MM.1S (cell line): Measurements from ENCODE around the gene RPTOR.

Source experiments
- EZH2 ChIP-seq: fragments of 300-600 bp; sonication (generic); optimal IDR thresholded peaks from 2 replicates; pipeline ENCODE3; 2017; ENCODE audit warnings: low read depth, mild to moderate bottlenecking, antibody characterized with exemption, low read length, mixed read lengths
- EZH2phosphoT487 ChIP-seq: fragments of 300-600 bp; sonication (generic); IDR thresholded peaks from 2 replicates; pipeline ENCODE4 v1.6.1; 2018; ENCODE audit warnings: antibody characterized with exemption, low read length
- TF ChIP-seq, protein P1 (sequence below): fragments of 300-600 bp; sonication (generic); IDR thresholded peaks from 2 replicates; pipeline ENCODE4 v1.5.1; 2016; ENCODE audit warnings: antibody characterized with exemption, low read length, mixed read lengths

DNA sequence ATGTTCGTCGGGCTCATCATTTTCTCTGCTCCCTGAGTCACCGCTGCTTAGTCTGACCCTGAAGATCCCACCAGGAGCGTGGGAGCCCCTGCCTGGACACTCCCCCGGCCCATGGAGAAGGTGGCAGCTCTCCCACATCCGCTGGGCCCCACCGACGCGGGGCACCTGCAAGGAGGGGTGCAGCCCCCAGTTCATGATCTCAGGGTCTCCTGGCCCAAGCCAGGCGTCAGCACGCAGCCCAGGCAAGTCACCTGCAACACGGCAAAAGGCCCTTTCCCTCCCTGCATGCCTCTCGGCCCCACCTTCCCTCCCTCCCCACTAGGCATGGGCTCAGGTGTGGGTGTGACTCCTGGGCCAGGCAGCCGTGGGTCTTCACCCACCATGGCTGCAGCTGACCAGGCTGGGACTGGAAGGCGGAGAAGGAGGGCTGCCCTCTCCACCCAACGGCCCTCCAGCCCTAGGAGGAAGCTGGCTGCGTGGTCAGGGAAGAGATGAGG lies 437.3 kb downstream of the RPTOR start:
- TF ChIP-seq, protein P1, sequence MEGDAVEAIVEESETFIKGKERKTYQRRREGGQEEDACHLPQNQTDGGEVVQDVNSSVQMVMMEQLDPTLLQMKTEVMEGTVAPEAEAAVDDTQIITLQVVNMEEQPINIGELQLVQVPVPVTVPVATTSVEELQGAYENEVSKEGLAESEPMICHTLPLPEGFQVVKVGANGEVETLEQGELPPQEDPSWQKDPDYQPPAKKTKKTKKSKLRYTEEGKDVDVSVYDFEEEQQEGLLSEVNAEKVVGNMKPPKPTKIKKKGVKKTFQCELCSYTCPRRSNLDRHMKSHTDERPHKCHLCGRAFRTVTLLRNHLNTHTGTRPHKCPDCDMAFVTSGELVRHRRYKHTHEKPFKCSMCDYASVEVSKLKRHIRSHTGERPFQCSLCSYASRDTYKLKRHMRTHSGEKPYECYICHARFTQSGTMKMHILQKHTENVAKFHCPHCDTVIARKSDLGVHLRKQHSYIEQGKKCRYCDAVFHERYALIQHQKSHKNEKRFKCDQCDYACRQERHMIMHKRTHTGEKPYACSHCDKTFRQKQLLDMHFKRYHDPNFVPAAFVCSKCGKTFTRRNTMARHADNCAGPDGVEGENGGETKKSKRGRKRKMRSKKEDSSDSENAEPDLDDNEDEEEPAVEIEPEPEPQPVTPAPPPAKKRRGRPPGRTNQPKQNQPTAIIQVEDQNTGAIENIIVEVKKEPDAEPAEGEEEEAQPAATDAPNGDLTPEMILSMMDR, result no peak
- TF ChIP-seq EZH2phosphoT487 (no peak), EZH2 (no peak)
